ENCODE data around the gene CTNNA2.

- TF ChIP-seq CTCF (IDR thresholded peaks at IDR 0.05): no peak
- TF ChIP-seq ZFX (IDR thresholded peaks at IDR 0.05; ENCODE audit: borderline replicate concordance): no peak
These were observed 67.3 kb downstream of the CTNNA2 start for GRCh38 chr2:79580175-79580574.

Data from 22Rv1 (cell line).